ENCODE measurements around the gene TRIM62.

TRIM62 gene

GRCh38 chr1:33182401-33182841 lies 578 bp upstream of the TRIM62 start:
- no peak for TF ChIP-seq Cebpa-rat (IDR thresholded peaks at IDR 0.05)
- Histone ChIP-seq H3K36me3 (peaks cover 13% of the 10 kb centered on the region), H3K4me2 (peak overlapping the region; percentile 98), H3K27me3 (no peaks in the 10 kb centered on the region), H3K4me1 (peaks cover 23% of the 10 kb centered on the region), H3K9ac (no peak overlapping the region), H4K20me1 (peaks cover 38% of the 10 kb centered on the region), H3K4me3 (peak overlapping the region; percentile 74), H3K9me3 (no peaks in the 10 kb centered on the region), H3K27ac (no peak overlapping the region)

- no peak for TF ChIP-seq Cebpa-rat (IDR thresholded peaks at IDR 0.05)
- H3K4me1 ChIP-seq, result peaks cover 23% of the 10 kb centered on the region
- H3K27ac ChIP-seq, result peak overlapping the region; percentile 38; the same call in 1 of the 2 replicates
- H3K4me2 ChIP-seq, result peak overlapping the region; percentile 98
- H3K36me3 ChIP-seq, result peaks cover 23% of the 10 kb centered on the region
- no peaks in the 10 kb centered on the region for H3K27me3 ChIP-seq
- H3K9me3 ChIP-seq, result no peaks in the 10 kb centered on the region
- H3K9ac ChIP-seq, result peak overlapping the region; percentile 70
- peaks cover 49% of the 10 kb centered on the region for H4K20me1 ChIP-seq
- peak overlapping the region; percentile 74 for H3K4me3 ChIP-seq
Observed at GRCh38 chr1:33180911-33181890, 642 bp downstream of the TRIM62 start.

- H3K4me2 ChIP-seq, result peak overlapping the region; percentile 70
- peaks cover 31% of the 10 kb centered on the region for H3K36me3 ChIP-seq
- no peaks in the 10 kb centered on the region for H3K9me3 ChIP-seq
- H3K9ac ChIP-seq, result no peak overlapping the region
- H3K27me3 ChIP-seq, result no peaks in the 10 kb centered on the region
- H3K4me1 ChIP-seq, result peaks cover 23% of the 10 kb centered on the region
- peak overlapping the region; percentile 57 for H3K4me3 ChIP-seq
- H4K20me1 ChIP-seq, result peaks cover 53% of the 10 kb centered on the region
- no peak for TF ChIP-seq Cebpa-rat (IDR thresholded peaks at IDR 0.05)
- H3K27ac ChIP-seq, result no peak overlapping the region
Observed at GRCh38 chr1:33180226-33180910, 1.5 kb downstream of the TRIM62 start.

- Histone ChIP-seq H3K9me3 (no peaks in the 10 kb centered on the region), H4K20me1 (peaks cover 53% of the 10 kb centered on the region), H3K36me3 (peaks cover 35% of the 10 kb centered on the region), H3K9ac (no peak overlapping the region), H3K27me3 (no peaks in the 10 kb centered on the region), H3K4me1 (peaks cover 23% of the 10 kb centered on the region), H3K27ac (no peak overlapping the region), H3K4me3 (no peak overlapping the region), H3K4me2 (no peak overlapping the region)
- TF ChIP-seq Cebpa-rat (IDR thresholded peaks at IDR 0.05), result no peak
Observed at GRCh38 chr1:33178836-33179439, 2.9 kb downstream of the TRIM62 start.

GRCh38 chr1:33177996-33178540 lies 3.8 kb downstream of the TRIM62 start:
- Histone ChIP-seq H3K27me3 (no peaks in the 10 kb centered on the region), H3K4me3 (no peak overlapping the region), H3K27ac (no peak overlapping the region), H4K20me1 (peaks cover 53% of the 10 kb centered on the region), H3K4me2 (no peak overlapping the region), H3K36me3 (peaks cover 38% of the 10 kb centered on the region), H3K9me3 (no peaks in the 10 kb centered on the region), H3K4me1 (peaks cover 19% of the 10 kb centered on the region), H3K9ac (no peak overlapping the region)
- no peak for TF ChIP-seq Cebpa-rat (IDR thresholded peaks at IDR 0.05)

- Histone ChIP-seq H3K4me1 (peaks cover 8% of the 10 kb centered on the region), H3K4me2 (no peak overlapping the region), H3K9ac (no peak overlapping the region), H3K9me3 (no peaks in the 10 kb centered on the region), H3K4me3 (no peak overlapping the region), H3K27me3 (no peaks in the 10 kb centered on the region), H3K36me3 (peaks cover 43% of the 10 kb centered on the region), H4K20me1 (peaks cover 53% of the 10 kb centered on the region), H3K27ac (no peak overlapping the region)
- no peak for TF ChIP-seq Cebpa-rat (IDR thresholded peaks at IDR 0.05)
Observed at GRCh38 chr1:33176887-33177286, 5.0 kb downstream of the TRIM62 start.

GRCh38 chr1:33176362-33176850 lies 5.4 kb downstream of the TRIM62 start:
- no peak overlapping the region for H3K4me3 ChIP-seq
- TF ChIP-seq Cebpa-rat (IDR thresholded peaks at IDR 0.05), result no peak
- H3K36me3 ChIP-seq, result peaks cover 44% of the 10 kb centered on the region
- no peak overlapping the region for H3K27ac ChIP-seq
- H3K27me3 ChIP-seq, result no peaks in the 10 kb centered on the region
- peaks cover 8% of the 10 kb centered on the region for H3K4me1 ChIP-seq
- H3K9ac ChIP-seq, result no peak overlapping the region
- peaks cover 53% of the 10 kb centered on the region for H4K20me1 ChIP-seq
- H3K4me2 ChIP-seq, result no peak overlapping the region
- H3K9me3 ChIP-seq, result no peaks in the 10 kb centered on the region

- Histone ChIP-seq H3K9ac (no peak overlapping the region), H3K4me3 (no peak overlapping the region), H3K4me1 (peaks cover 8% of the 10 kb centered on the region), H4K20me1 (peaks cover 48% of the 10 kb centered on the region), H3K36me3 (peaks cover 49% of the 10 kb centered on the region), H3K4me2 (no peak overlapping the region), H3K27ac (no peak overlapping the region), H3K9me3 (no peaks in the 10 kb centered on the region), H3K27me3 (no peaks in the 10 kb centered on the region)
- no peak for TF ChIP-seq Cebpa-rat (IDR thresholded peaks at IDR 0.05)
Observed at GRCh38 chr1:33175865-33176264, 6.0 kb downstream of the TRIM62 start.

GRCh38 chr1:33173091-33173490 lies 8.8 kb downstream of the TRIM62 start:
- Histone ChIP-seq H4K20me1 (peaks cover 23% of the 10 kb centered on the region), H3K4me1 (peaks cover 6% of the 10 kb centered on the region; the same call in 1 of the 2 replicates), H3K4me3 (no peak overlapping the region), H3K4me2 (no peak overlapping the region), H3K27ac (no peak overlapping the region), H3K36me3 (peaks cover 53% of the 10 kb centered on the region), H3K9me3 (no peaks in the 10 kb centered on the region), H3K27me3 (no peaks in the 10 kb centered on the region), H3K9ac (no peak overlapping the region)
- no peak for TF ChIP-seq Cebpa-rat (IDR thresholded peaks at IDR 0.05)
